Peyer's patch (tissue), 4 donors: ENCODE results near the gene HSPG2.

Source experiments
- CTCF ChIP-seq, 6 experiments: fragments of 450-650 bp in 4 of 6; fragments of 200-600 bp in 2 of 6; sonication (generic) in 1 of 6; IDR thresholded peaks; one replicate each; pipeline ENCODE4 v1.5.1; 2017 to 2019; ENCODE audit warnings: antibody characterized with exemption in 6 of 6, mild to moderate bottlenecking in 3 of 6, moderate library complexity in 1 of 6
- POLR2A ChIP-seq, 2 donors: fragments of 450-650 bp; IDR thresholded peaks; one replicate each; pipeline ENCODE4 v1.5.1; 2017; ENCODE audit warnings: antibody characterized with exemption in 2 of 2, mild to moderate bottlenecking in 2 of 2, moderate library complexity in 2 of 2

GRCh38 chr1:21854090-21854750, 82.9 kb downstream of the HSPG2 start:
- no peak for TF ChIP-seq CTCF (IDR thresholded peaks at IDR 0.05)
- no peak for TF ChIP-seq POLR2A (IDR thresholded peaks at IDR 0.05)
